ENCODE data around the gene PLA2G2C.
"Not testable (repeated sequence)": the region's sequence is repeated elsewhere in the genome, so short reads cannot be mapped to it uniquely, and the experiment has no call there.

Gene PLA2G2C

DNA sequence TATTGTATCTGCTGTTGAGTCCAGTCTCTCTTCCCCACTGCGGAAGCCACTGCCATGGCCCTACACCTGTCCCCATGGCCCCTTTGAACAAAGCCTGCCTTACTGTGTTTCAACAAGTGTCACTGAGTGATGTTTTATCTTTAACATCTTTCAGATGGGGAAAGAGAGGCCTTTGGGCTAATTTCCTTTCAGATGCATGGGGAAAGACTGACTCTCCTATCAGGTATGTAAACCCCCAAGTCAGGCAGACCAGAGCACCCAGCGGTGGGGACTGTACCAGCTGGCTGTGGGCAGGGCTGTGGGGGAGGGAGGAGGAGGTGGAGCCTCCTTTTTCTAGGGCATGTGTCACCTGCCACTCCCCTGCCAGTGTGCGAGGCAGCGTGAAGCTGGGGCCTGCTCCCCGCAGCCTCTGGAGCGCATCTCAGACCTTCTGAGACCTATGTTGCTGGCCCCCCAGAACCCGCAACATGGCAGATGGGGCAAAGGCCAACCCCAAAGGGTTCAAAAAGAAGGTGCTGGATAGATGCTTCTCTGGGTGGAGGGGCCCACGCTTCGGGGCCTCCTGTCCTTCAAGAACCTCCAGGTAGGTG lies 47.3 kb downstream of the PLA2G2C start, which contains the start of gene PLA2G2F:
Gene PLA2G2F (plus strand): TSS at position 363 of the 590 bp plus-strand sequence. CDS start 105 bp downstream, at position 468.
- Histone ChIP-seq H3K4me1 (ENCODE audit: insufficient read depth, low read length) (no peaks in the 10 kb centered on the region), H3K27me3 (ENCODE audit: control insufficient read depth in 1 of 2, insufficient read depth in 2 of 2, low read length in 2 of 2) (peaks cover 0 to 33% of the 10 kb centered on the region in 2 donors), H3K27ac (ENCODE audit: low read depth, low read length) (no peak within 1 kb of the TSS), H3K9me3 (ENCODE audit: low read length) (no peaks in the 10 kb centered on the region), H3K4me3 (ENCODE audit: low read depth in 1 of 2, low read length in 2 of 2) (no peak within 1 kb of the TSS), H3K9ac (ENCODE audit: low read length) (no peak within 1 kb of the TSS), H3K36me3 (ENCODE audit: insufficient read depth, low read length) (no peaks in the 10 kb centered on the region)

DNA sequence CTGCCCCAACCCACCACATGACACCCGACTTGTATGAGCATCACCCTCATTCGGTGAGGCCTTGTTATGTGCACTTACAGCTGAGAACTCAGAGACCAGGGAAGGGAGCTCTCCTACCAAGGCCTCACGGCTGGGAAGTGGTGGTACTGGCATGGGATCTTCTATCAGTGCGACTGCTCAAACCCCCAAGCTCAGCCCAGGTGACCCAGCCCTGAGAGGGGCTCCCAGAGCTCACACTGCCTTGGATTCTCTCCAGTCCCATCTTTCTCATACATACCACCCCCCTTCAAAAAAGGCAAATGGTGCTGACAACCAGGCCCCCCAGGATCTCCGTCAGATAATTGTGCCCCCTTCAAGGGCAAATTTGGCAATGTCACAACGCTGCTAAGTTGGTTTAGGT lies 48.0 kb downstream of the PLA2G2C start:
- H3K4me1 ChIP-seq (ENCODE audit: insufficient read depth, low read length): no peaks in the 10 kb centered on the region
- no peaks in the 10 kb centered on the region for H3K9me3 ChIP-seq (ENCODE audit: low read length)
- no peak overlapping the region for H3K4me3 ChIP-seq (ENCODE audit: low read depth in 1 of 2, low read length in 2 of 2)
- H3K9ac ChIP-seq (ENCODE audit: low read length): no peak overlapping the region
- H3K36me3 ChIP-seq (ENCODE audit: insufficient read depth, low read length): no peaks in the 10 kb centered on the region
- H3K27ac ChIP-seq (ENCODE audit: low read depth, low read length): no peak overlapping the region
- peaks cover 0 to 35% of the 10 kb centered on the region in 2 donors for H3K27me3 ChIP-seq (ENCODE audit: control insufficient read depth in 1 of 2, insufficient read depth in 2 of 2, low read length in 2 of 2)

DNA sequence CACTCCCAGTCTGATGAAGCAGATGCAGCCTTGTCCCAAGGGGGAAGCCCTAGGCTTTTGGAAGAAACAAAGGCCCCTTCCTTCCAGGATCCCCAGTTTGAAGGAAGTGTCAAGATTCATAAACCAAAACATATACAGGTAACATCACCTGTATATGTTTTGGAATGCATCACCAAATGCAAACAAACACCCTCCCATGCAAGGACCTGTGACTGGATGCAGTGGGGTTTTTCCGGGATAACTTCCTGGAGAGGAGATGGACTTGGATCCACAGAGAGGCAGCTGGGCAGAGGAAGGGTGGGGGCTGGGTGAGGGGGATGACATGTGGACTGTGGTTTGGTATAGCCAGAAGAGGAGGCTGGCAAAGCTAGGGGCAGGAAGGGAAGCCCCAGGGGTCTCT lies 48.7 kb downstream of the PLA2G2C start:
- Histone ChIP-seq H3K9ac (ENCODE audit: low read length) (no peak overlapping the region), H3K27ac (ENCODE audit: low read depth, low read length) (no peak overlapping the region), H3K9me3 (ENCODE audit: low read length) (no peaks in the 10 kb centered on the region), H3K27me3 (ENCODE audit: control insufficient read depth in 1 of 2, insufficient read depth in 2 of 2, low read length in 2 of 2) (peaks cover 0 to 35% of the 10 kb centered on the region in 2 donors), H3K4me3 (ENCODE audit: low read depth in 1 of 2, low read length in 2 of 2) (no peak overlapping the region), H3K36me3 (ENCODE audit: insufficient read depth, low read length) (no peaks in the 10 kb centered on the region), H3K4me1 (ENCODE audit: insufficient read depth, low read length) (no peaks in the 10 kb centered on the region)

DNA sequence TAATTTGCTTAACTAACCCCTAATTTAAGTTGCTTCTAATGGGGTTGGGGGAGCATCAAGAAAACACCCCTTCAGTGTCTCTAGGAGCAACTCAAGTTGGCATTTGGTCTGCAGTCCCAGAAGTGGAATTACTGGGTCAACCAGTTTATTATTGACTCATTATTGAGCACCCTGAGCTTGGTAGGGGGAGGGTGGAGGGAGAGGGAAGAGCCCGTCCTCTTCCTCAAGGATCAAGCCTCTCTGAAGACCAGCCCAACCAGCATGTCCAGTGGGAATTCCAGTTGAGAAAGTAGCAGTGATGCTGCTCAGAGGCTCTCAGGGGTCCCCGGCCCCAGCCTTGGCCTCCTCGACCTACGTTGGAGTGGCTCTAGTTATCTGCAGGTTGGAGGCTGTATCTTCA lies 49.3 kb downstream of the PLA2G2C start:
- no peak overlapping the region for H3K27ac ChIP-seq (ENCODE audit: low read depth, low read length)
- no peaks in the 10 kb centered on the region for H3K9me3 ChIP-seq (ENCODE audit: low read length)
- no peaks in the 10 kb centered on the region for H3K4me1 ChIP-seq (ENCODE audit: insufficient read depth, low read length)
- no peak overlapping the region for H3K4me3 ChIP-seq (ENCODE audit: low read depth in 1 of 2, low read length in 2 of 2)
- no peaks in the 10 kb centered on the region for H3K36me3 ChIP-seq (ENCODE audit: insufficient read depth, low read length)
- peaks cover 0 to 35% of the 10 kb centered on the region in 2 donors for H3K27me3 ChIP-seq (ENCODE audit: control insufficient read depth in 1 of 2, insufficient read depth in 2 of 2, low read length in 2 of 2)
- H3K9ac ChIP-seq (ENCODE audit: low read length): no peak overlapping the region

DNA sequence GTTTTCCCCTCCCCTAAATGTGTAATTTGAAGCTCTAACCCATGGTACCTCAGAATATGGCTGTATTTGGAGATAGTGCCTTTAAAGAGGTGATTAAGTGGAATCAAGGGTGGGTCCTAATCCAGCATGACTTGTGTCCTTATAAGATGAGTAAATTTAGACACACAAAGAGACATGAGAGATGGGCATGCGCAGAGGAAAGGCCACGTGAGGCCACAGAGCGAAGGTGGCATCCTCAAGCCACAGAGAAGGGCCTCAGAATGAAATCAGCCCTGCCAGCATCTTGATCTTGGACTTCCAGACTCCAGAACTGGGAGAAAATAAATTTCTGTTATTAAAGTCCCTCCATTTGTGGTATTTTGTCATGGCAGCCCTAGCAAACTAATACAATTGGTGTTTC lies 50.1 kb downstream of the PLA2G2C start:
- H3K27me3 ChIP-seq (ENCODE audit: control insufficient read depth in 1 of 2, insufficient read depth in 2 of 2, low read length in 2 of 2): peaks cover 0 to 35% of the 10 kb centered on the region in 2 donors
- H3K4me3 ChIP-seq (ENCODE audit: low read depth in 1 of 2, low read length in 2 of 2): no peak overlapping the region
- H3K9me3 ChIP-seq (ENCODE audit: low read length): no peaks in the 10 kb centered on the region
- no peak overlapping the region for H3K9ac ChIP-seq (ENCODE audit: low read length)
- no peaks in the 10 kb centered on the region for H3K36me3 ChIP-seq (ENCODE audit: insufficient read depth, low read length)
- no peak overlapping the region for H3K27ac ChIP-seq (ENCODE audit: low read depth, low read length)
- no peaks in the 10 kb centered on the region for H3K4me1 ChIP-seq (ENCODE audit: insufficient read depth, low read length)

DNA sequence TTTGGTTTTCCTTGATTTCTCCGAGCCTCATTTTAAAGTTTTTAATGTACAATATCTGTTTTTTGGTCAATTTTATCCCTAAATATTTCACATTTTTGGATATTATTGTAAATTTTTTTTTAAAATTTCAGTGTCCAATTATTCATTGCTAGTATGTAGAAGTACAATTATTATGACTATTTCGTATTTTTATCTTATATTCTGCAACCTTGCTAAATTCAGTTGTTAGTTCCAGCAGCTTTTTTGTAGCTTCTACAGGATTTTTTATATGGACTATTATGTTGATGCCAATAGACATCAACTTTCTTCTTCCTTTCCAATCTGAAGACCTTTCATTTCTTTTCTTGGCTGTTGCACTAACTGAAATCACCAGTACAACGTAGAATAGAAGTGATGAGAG lies 51.3 kb downstream of the PLA2G2C start:
- Histone ChIP-seq H3K9me3 (ENCODE audit: low read length) (no peaks in the 10 kb centered on the region), H3K9ac (ENCODE audit: low read length) (no peak overlapping the region), H3K4me1 (ENCODE audit: insufficient read depth, low read length) (no peaks in the 10 kb centered on the region), H3K36me3 (ENCODE audit: insufficient read depth, low read length) (no peaks in the 10 kb centered on the region), H3K27ac (ENCODE audit: low read depth, low read length) (no peak overlapping the region), H3K27me3 (ENCODE audit: control insufficient read depth in 1 of 2, insufficient read depth in 2 of 2, low read length in 2 of 2) (peaks cover 0 to 35% of the 10 kb centered on the region in 2 donors), H3K4me3 (ENCODE audit: low read depth in 1 of 2, low read length in 2 of 2) (no peak overlapping the region)

DNA sequence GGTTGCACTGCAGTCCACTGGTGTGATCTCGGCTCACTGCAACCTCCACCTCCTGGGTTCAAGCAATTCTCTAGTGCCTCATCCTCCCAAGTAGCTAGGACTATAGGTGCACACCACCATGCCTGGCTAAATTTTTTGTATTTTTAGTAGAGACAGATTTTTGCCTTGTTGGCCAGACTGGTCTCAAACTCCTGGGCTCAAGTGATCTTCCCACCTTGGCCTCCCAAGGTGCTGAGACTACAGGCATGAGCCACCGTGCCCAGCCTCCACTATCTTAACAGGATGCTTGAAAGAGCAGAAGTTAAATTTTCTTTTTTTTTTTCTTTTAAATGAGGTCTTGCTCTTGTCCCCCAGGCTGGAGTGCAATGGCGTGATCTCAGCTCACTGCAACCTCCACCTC lies 55.8 kb downstream of the PLA2G2C start:
- H3K9ac ChIP-seq (ENCODE audit: low read length); H3K36me3 ChIP-seq (ENCODE audit: insufficient read depth, low read length); H3K4me3 ChIP-seq (ENCODE audit: low read depth in 1 of 2, low read length in 2 of 2); H3K27ac ChIP-seq (ENCODE audit: low read depth, low read length); H3K4me1 ChIP-seq (ENCODE audit: insufficient read depth, low read length); H3K9me3 ChIP-seq (ENCODE audit: low read length): not testable (repeated sequence)
- peaks cover 0 to 12% of the 10 kb centered on the region in 2 donors for H3K27me3 ChIP-seq (ENCODE audit: control insufficient read depth in 1 of 2, insufficient read depth in 2 of 2, low read length in 2 of 2)

DNA sequence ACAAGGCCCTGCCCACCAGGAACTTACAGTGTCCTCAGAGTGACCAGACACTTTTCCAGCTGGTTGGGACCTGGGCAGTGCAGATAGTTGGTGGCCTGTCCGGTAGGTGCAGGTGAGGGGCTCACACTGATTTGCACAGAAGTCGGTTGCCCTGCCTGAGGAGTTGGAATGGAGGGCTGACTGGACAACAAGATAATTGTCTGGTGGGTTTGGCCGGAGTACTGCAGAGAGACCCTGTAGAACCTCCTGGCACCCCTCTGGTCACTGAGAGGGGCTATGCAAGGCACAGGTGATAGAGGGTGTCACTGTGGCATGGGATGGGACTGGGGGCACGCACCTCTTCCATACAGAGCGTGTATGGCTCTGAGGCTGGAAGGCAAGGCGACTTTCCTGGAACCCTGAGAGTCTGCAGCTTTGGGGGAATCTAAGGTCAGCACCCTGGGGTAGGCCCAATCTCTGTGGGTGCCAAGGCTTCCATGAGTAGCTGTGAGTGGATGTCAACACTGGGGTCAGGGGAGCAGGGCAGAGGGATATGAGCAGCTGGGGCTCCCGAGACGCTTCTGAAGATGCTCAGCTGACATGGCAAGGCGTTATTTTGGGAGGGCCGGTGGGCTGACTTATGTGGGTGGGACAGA lies 59.4 kb downstream of the PLA2G2C start:
- H3K27me3 ChIP-seq (ENCODE audit: control insufficient read depth in 1 of 2, insufficient read depth in 2 of 2, low read length in 2 of 2): no peaks in the 10 kb centered on the region
- H3K4me1 ChIP-seq (ENCODE audit: insufficient read depth, low read length): peaks cover 11% of the 10 kb centered on the region
- H3K27ac ChIP-seq (ENCODE audit: low read depth, low read length): no peak overlapping the region
- no peaks in the 10 kb centered on the region for H3K9me3 ChIP-seq (ENCODE audit: low read length)
- no peaks in the 10 kb centered on the region for H3K36me3 ChIP-seq (ENCODE audit: insufficient read depth, low read length)
- H3K4me3 ChIP-seq (ENCODE audit: low read depth in 1 of 2, low read length in 2 of 2): no peak overlapping the region
- no peak overlapping the region for H3K9ac ChIP-seq (ENCODE audit: low read length)

DNA sequence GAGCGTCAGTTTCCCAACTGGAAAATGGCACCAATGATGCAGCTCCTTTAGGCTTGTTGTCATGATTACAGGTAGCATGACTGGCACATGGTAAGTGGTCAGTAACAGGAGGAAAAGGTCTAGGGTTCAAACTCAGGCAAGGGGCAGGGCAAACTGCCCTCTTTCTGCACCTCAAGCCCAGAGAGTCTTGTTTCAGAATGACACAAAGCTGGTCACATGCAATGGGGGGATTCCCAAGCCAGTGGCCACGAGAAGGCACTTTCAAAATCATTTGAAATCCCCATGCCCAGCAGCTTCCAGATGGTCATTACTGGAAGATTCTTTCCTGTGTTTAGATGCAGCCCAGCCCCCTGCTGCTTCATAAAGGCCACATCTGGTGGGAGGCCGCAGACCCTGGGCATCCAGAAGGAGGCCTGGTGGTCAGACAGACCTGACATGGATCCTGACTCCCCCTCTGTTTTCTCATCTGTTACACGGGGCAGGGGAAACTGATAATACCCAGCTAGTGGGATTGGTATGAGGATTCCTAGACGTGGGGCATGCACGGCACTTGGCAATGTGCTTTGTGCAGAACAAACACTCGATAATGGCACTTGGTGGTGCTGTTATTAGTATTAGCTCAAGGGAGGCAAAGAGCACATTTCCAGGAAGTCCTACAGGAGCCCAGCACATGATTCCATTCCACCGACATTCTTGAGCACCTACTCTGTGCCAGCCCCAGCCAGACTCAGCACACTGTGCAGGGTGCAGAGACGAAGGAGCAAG lies 60.1 kb downstream of the PLA2G2C start:
- Histone ChIP-seq H3K9me3 (ENCODE audit: low read length) (no peaks in the 10 kb centered on the region), H3K4me3 (ENCODE audit: low read depth in 1 of 2, low read length in 2 of 2) (no peak overlapping the region), H3K27me3 (ENCODE audit: control insufficient read depth in 1 of 2, insufficient read depth in 2 of 2, low read length in 2 of 2) (no peaks in the 10 kb centered on the region), H3K36me3 (ENCODE audit: insufficient read depth, low read length) (no peaks in the 10 kb centered on the region), H3K27ac (ENCODE audit: low read depth, low read length) (no peak overlapping the region), H3K9ac (ENCODE audit: low read length) (no peak overlapping the region), H3K4me1 (ENCODE audit: insufficient read depth, low read length) (peaks cover 11% of the 10 kb centered on the region)

DNA sequence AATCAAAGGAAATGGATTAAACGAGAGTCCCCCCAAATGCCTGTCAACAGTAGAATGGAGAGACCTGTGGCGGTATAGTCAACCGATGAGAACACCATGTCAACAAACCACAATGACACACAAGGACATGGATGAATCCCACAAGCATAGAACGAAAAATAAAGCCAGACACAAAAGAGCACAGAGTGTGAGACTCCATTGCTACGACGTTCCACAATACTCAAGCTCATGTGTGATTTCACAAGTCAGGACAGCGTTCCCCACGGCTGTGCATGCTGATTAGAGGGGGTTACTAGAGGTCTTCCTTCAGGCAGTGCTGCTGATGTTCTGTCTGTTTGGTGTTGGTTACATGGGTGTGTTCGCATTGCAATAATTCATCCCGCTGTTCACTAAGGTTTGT lies 61.2 kb downstream of the PLA2G2C start:
- no peaks in the 10 kb centered on the region for H3K9me3 ChIP-seq (ENCODE audit: low read length)
- no peaks in the 10 kb centered on the region for H3K27me3 ChIP-seq (ENCODE audit: control insufficient read depth in 1 of 2, insufficient read depth in 2 of 2, low read length in 2 of 2)
- no peak overlapping the region for H3K9ac ChIP-seq (ENCODE audit: low read length)
- no peak overlapping the region for H3K27ac ChIP-seq (ENCODE audit: low read depth, low read length)
- H3K4me1 ChIP-seq (ENCODE audit: insufficient read depth, low read length): peaks cover 11% of the 10 kb centered on the region
- no peak overlapping the region for H3K4me3 ChIP-seq (ENCODE audit: low read depth in 1 of 2, low read length in 2 of 2)
- no peaks in the 10 kb centered on the region for H3K36me3 ChIP-seq (ENCODE audit: insufficient read depth, low read length)

DNA sequence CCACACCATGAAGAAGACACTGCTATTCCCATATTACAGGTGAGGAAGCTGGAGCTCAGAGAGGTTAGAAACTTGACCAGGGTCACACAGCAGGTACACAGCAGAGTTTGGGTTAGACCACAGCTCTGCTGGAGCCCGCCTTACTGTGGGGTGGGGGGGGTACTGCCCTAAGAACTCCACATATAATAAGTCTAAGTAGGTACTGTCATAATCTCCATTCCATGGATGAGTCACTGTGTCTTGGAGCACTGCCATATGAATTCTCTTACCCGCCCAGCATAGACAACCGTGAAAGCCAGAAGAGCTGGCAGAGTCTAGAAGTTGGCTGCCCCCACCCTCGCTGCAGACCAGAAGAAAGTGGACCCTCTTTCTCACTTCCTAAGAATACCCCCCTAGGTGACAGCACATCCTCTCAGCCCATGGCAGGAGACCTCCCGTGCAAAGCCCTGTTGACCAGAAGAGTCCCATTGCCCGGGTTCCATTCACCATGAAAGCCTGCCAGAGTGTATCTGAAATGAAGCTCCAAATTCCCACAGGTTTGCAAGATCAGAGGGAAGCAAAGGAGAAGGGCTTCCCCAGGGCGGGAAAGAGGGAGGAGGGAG lies 61.8 kb downstream of the PLA2G2C start:
- H3K36me3 ChIP-seq (ENCODE audit: insufficient read depth, low read length): no peaks in the 10 kb centered on the region
- no peaks in the 10 kb centered on the region for H3K27me3 ChIP-seq (ENCODE audit: control insufficient read depth in 1 of 2, insufficient read depth in 2 of 2, low read length in 2 of 2)
- H3K27ac ChIP-seq (ENCODE audit: low read depth, low read length): no peak overlapping the region
- H3K9me3 ChIP-seq (ENCODE audit: low read length): no peaks in the 10 kb centered on the region
- H3K4me1 ChIP-seq (ENCODE audit: insufficient read depth, low read length): peaks cover 11% of the 10 kb centered on the region
- H3K4me3 ChIP-seq (ENCODE audit: low read depth in 1 of 2, low read length in 2 of 2): no peak overlapping the region
- no peak overlapping the region for H3K9ac ChIP-seq (ENCODE audit: low read length)

Measured in muscle layer of colon (tissue), 2 donors.